D721Med (cell line): ENCODE measurements around the gene MT1A.

Experiments
- DNase-seq: peaks from one replicate; pipeline ENCODE4 v3.0.0; 2011; ENCODE audit warnings: low spot score; ENCODE audit not compliant: insufficient read length
- FAIRE-seq: peaks from 2 replicates; lab custom pipeline; 2011; peaks lifted over from hg19 to GRCh38; lab: Jason Lieb, UNC
- CTCF ChIP-seq: IDR thresholded peaks from 2 replicates; pipeline ENCODE4 v1.5.1; 2012; ENCODE audit warnings: mild to moderate bottlenecking, control low read depth; ENCODE audit not compliant: insufficient read depth; ENCODE audit errors: missing control alignments

Gene MT1A

GRCh38 chr16:56682703-56683397, 44.4 kb downstream of the MT1A start:
- no peak for DNase-seq
- FAIRE-seq, result no peak
- no peak for TF ChIP-seq CTCF

GRCh38 chr16:56683424-56684172, 45.1 kb downstream of the MT1A start:
- no peak for FAIRE-seq
- DNase-seq, result no peak
- TF ChIP-seq CTCF, result no peak

GRCh38 chr16:56684256-56684925, 45.9 kb downstream of the MT1A start:
- TF ChIP-seq CTCF, result no peak
- DNase-seq, result no peak
- no peak for FAIRE-seq

- TF ChIP-seq CTCF, result no peak
- DNase-seq (no peak), FAIRE-seq (no peak)
Measured at GRCh38 chr16:56684926-56685590, 46.6 kb downstream of the MT1A start.

GRCh38 chr16:56686758-56687157, 48.3 kb downstream of the MT1A start:
- no peak for TF ChIP-seq CTCF
- no peak for FAIRE-seq
- no peak for DNase-seq

GRCh38 chr16:56688762-56689161, 50.3 kb downstream of the MT1A start:
- DNase-seq, result no peak
- FAIRE-seq, result no peak
- no peak for TF ChIP-seq CTCF
